Medulla oblongata (tissue), 1 donor: ENCODE data around the gene UBAC2.
"Not testable (repeated sequence)": the region's sequence is repeated elsewhere in the genome, so short reads cannot be mapped to it uniquely, and the experiment has no call there.

Source experiments
- DNase-seq: peaks from one replicate; pipeline ENCODE4 v3.0.0-alpha.2; 2015; ENCODE audit errors: extremely low spot score

The UBAC2 gene

GRCh38 chr13:99378985-99379733, 178.5 kb downstream of the UBAC2 start:
- no peak for DNase-seq

GRCh38 chr13:99379856-99380801, 179.5 kb downstream of the UBAC2 start:
- no peak for DNase-seq

- DNase-seq = no peak
These were observed 180.4 kb downstream of the UBAC2 start for GRCh38 chr13:99380921-99381645.

- no peak for DNase-seq
These were observed 181.1 kb downstream of the UBAC2 start for GRCh38 chr13:99381766-99382165.

GRCh38 chr13:99382428-99383133, 181.9 kb downstream of the UBAC2 start:
- no peak for DNase-seq

- no peak for DNase-seq
These were observed 182.9 kb downstream of the UBAC2 start for GRCh38 chr13:99383511-99383921.

- DNase-seq = no peak
These were observed 183.3 kb downstream of the UBAC2 start for GRCh38 chr13:99383946-99384345.

GRCh38 chr13:99384468-99384867, 183.8 kb downstream of the UBAC2 start:
- DNase-seq = peak; percentile 59

- DNase-seq = no peak
These were observed 184.5 kb downstream of the UBAC2 start for GRCh38 chr13:99385161-99385560.

GRCh38 chr13:99385940-99386339, 185.3 kb downstream of the UBAC2 start:
- no peak for DNase-seq

- DNase-seq = no peak
These were observed 185.8 kb downstream of the UBAC2 start for GRCh38 chr13:99386495-99386894.

- DNase-seq = peak; percentile 44
These were observed 186.5 kb downstream of the UBAC2 start for GRCh38 chr13:99386911-99387788.

GRCh38 chr13:99388334-99388923, 187.8 kb downstream of the UBAC2 start:
- no peak for DNase-seq

- DNase-seq = not testable (repeated sequence)
These were observed 188.4 kb downstream of the UBAC2 start for GRCh38 chr13:99389094-99389493.

GRCh38 chr13:99389520-99390304, 189.1 kb downstream of the UBAC2 start:
- no peak for DNase-seq

GRCh38 chr13:99390601-99391000, 189.9 kb downstream of the UBAC2 start:
- no peak for DNase-seq

- no peak for DNase-seq
These were observed 191.3 kb downstream of the UBAC2 start for GRCh38 chr13:99391781-99392469.

- DNase-seq = no peak
These were observed 191.9 kb downstream of the UBAC2 start for GRCh38 chr13:99392470-99393135.
